GM18870 (cell line): ENCODE results near the gene EFNA3.

Experiments
- ATAC-seq: cut with Tn5 transposase; IDR thresholded peaks from one replicate; pipeline ENCODE4 v1.9.1; 2021; ENCODE audit warnings: moderate library complexity; ENCODE audit not compliant: unreplicated experiment

EFNA3 gene, protein sequence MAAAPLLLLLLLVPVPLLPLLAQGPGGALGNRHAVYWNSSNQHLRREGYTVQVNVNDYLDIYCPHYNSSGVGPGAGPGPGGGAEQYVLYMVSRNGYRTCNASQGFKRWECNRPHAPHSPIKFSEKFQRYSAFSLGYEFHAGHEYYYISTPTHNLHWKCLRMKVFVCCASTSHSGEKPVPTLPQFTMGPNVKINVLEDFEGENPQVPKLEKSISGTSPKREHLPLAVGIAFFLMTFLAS

DNA sequence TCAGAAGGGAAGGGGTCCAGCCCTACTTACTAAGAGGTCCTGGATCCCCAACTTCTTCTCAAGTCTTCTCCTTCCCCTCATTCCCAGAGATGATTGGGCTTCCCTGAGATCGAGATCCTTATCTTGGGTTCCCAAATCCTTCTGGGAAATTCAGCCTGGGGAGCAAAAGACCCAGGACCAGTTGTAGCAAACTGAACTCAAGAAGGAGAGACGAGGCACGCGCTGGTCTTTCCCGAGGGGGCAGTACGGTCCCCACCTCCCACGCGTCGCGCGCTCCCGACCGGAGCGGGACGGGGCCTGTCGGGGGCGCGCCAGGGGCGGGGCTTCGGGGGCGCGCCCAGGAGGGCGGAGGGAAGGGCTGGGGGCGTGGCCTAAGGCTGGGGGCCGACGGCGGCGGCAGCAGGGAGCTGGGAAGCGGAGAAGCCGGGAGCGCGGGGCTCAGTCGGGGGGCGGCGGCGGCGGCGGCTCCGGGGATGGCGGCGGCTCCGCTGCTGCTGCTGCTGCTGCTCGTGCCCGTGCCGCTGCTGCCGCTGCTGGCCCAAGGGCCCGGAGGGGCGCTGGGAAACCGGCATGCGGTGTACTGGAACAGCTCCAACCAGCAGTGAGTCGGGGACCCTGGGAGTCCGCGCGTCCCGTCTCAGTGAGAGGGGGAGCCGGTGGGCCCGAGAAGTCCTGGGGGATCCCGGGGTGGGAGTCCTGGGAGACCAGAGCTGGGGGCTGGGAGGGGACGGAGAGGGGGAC is at the start of gene EFNA3:
TSS of gene EFNA3 (plus strand) at position 369 of the 741 bp plus-strand sequence. CDS start at position 474, 105 bp downstream.
- ATAC-seq: no peak

DNA sequence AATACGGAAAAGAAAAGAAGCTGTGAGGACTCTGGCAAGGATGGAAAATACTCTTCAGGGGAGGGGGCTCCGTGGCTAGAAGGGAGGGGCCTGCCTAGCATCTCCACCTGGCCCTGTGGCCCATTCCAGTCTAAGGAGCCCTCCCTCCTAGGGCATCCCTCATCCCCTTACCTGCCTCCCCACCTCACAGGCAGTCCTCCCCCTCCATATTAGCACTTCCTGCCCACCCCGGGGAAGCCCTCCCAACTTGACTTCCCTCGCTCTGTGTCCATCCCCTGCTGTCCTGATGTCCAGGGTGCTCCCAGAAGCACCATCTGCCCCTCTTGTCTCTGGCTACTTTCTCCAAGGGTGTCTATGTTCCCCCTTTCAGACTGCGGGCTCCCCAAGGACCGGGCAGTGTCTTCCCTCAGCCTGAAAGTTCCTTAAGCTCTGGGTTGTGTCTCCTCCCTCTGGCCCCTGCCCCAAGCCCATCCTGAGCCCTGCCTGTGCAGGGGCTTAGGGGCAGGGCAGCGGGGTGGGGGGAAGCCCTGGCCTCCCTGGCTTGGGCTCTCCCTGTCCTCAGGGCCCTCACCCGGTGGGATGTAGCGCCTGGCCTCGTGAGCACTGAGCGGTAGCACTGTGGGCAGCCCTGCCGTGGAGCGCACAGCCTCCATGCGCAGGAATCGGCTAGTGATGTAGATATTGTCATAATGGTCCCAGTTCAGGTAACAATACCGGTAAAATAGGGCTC is 49.0 kb upstream of the EFNA3 start:
- ATAC-seq: no peak

DNA sequence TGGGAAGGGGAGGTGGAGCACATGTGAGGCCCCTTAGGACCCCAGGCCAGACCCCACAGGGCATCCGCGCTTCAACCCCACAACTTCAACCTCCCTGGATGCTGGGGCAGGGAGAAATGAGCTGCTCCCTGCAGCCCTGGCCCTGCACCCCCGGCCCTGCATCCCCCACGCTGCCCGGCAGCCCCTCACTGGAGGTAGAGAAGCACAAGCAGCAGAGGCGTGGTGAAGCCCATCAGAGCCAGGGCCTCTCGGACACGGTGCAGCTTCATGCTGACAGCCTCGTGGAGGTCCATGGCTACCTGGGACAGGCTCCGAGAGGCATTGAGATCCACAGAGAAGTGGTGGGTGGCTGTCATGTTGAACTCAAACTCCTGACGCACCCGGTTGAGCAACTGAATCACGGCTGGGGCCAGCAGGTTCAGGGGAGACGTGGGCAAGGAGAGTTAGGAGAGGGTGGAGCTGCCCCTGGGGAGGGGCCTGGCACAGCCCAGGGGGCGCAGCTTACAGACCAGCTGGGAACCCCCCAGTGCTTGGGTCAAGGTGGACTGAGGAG is 48.3 kb upstream of the EFNA3 start:
- ATAC-seq: no peak

DNA sequence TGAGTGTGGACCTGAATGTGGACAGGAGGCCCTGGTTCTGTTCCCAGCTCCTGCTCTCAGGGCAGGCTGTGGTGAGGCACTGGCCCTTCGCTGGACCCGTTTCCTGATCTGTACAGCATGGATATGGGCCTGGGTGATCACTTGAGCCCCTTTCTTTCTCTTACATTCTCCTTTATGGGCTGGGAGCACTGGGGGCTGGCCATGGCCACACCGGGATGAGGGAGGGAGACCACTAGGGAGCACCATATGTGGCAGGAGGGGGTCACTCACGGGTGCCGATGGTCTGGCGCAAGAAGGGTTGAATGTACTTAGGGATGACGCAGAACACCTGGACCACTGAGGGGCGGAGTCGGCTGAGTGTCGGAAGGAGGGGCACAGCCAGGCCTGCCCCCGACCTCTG is 47.7 kb upstream of the EFNA3 start:
- ATAC-seq: no peak

DNA sequence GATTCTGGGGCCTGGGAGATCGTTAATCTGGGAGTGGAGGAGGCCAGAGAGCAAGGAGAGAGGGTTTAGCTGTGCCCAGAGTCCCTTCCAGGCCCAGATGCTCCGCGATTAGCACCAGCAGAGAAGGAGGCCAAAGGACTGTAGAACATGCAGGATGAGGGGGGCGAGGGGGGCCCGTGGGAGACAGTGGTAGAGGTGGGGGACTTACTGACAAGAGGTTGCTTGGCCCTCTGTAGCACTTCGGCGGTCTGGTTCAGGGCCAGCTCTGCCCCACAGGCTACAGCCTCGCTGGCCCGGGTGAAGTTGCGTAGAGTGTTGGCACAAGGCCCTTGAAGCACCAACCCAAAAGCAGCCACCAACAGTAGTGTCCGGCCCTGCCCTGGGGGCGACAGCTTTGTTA is 45.8 kb upstream of the EFNA3 start:
- ATAC-seq: no peak

DNA sequence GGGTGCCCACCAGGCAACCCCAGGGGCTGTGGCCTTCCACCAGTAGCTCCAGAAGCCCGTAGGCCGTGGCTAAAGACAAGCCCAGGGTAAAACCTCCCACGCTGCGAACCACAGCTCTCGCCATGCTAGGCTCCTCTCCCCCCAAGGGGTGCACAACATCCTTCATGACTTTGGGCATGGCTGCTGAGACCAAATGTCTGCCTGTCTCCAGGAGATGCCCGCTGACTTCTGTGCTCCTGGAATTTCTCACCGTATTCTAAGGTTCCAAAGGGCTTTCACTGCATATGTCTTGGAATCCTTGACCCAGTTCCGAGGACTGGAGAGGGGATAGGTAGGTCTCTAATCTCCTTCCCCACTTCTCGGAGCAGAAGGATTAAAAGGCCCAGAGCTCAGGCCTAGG is 45.1 kb upstream of the EFNA3 start, which contains the start of the genes DCST1 and DCST2:
TSS of gene DCST1 (plus strand) at position 301 of the 400 bp plus-strand sequence. CDS start 213 bp downstream, outside the sequence.
TSS of gene DCST2 (minus strand) at position 258 of the 400 bp plus-strand sequence. CDS start at position 178, 80 bp downstream.
- ATAC-seq: no peak

DNA sequence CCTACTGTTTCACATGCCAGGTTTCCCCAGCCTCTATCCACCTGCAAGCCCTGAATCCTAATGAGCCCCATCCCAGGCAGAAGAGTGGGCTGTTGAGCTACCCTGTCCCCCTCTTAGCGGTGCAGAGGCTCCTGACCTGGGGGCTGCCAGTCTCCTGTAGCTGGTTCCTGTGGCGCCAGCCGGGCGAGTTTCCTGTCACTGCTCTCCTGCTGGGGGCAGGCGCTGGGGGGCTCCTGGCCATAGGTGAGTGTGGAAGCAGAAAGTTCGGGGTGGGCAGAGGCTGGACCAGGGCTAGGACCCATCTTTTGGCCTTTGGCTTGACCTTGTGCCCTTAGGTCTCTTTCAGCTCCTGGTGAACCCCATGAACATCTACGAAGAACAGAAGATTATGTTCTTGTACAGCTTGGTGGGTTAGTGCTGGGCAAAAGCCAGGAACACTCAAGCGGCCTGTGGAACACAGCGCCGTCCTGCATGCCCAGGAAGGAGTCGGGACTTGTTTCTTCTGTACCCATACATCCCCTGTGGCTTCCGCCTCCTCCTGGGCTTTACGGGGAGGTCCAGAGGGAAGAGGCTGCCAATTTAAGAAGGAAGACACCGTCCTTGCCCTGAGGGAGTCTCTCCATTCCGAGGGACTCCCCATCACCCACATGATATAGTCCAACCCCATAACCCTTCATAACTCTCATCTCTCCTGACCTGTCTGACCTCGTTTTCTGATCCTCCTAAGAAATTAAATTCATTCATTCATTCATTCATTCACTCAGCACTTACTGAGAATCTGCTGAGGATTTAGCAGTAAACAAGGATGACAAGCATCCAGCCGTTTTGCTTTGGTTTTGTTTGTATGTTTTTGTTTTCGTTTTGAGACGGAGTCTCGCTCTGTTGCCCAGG is 44.1 kb upstream of the EFNA3 start:
- ATAC-seq: no peak

DNA sequence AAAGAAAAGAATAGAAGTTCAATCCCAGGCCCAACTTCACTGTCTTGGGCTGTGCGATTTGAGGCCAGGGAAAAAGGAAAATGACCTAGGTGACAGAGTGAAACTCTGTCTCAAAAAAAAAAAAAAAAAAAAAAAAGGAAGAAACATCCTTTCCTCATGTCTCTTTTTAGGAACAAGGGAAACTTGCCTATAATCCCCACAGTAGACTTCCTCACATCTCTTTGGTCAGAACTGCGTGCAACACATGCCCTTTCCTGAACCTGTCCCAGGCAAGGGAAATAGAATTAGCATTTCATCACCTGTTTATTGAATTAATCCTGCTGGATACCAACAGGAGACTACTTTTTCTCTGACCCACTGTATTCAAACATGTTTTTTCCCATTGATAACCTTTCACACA is 42.7 kb upstream of the EFNA3 start:
- ATAC-seq: no peak

DNA sequence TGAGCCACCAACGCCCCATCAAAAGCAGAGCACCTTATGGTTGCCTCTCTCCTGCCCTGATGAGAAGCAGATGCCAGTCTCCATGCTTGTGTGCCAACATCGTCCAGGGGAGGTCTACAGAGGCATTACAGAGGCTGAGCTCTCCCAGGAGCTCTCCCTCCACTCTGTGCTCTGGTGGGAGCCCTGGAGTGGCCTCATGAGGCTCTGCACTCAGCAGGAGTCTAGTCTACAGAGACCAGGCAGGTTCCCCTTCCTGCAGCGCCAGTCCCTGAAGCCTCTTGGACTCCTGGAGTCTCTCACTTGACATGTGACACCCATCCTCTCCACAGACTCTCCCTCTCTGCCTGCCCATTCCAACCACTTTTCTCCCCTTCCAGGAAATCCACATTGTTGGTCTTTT is 41.6 kb upstream of the EFNA3 start:
- no peak for ATAC-seq

DNA sequence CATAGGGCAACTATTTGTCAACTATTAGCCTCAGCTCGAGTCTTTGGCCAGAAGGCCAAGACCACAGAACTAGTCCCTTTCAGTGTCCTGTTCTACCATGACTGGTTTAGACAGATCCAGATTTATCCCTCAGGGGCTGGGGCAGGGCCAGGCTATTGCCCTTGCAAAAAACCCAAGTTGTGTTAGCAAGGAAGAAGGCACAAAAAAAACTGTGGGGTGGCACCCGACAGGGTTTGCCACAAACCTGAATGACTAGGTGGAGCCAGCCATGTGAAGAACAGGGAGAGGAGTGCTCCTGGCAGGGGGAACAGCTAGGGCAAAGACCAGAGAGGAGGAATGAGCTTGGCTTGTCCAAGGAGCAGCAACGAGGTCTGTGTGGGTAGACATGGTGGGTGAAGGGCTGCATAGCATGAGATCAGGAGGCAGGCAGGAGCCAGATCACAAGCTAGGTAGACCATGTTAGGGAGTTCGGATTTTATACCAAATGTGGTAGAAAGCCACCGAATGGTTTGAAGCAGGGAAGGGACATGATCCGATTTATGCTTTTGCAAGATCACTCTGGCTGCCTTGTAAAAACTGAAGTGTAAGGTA is 40.7 kb upstream of the EFNA3 start:
- ATAC-seq: no peak

DNA sequence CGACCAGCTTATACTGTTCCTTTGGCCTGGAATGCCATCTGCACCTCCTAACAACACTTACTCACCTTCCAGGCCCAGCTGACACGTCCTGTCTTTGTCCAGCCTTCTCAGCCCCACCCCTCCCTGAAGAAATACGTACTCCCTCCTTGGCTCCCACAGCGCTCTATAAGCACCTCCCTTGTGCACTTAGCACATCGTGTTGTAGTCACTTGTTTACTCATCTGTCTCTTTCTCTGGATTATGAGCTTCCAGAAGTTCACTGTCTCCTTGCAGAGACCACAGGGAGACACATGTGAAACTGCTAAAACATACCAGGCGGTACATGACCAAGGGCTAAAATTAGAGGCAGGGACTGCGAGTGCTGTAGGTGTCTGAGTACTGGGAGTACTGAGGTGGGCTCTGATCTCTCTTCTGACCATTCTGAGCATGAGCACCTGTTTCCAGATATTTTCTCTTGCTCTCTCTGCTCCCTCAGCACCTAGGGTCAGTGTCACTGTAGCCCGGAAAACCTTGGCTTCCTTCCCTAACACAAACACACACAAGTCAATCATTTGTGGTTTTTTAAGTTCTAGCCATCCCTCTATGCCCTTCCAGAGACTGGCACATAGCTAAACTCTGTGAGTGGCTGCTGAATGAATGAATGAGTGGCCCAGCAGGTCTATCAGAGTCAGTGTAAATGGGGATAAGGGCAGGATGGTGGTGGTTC is 39.9 kb upstream of the EFNA3 start:
- ATAC-seq: no peak

DNA sequence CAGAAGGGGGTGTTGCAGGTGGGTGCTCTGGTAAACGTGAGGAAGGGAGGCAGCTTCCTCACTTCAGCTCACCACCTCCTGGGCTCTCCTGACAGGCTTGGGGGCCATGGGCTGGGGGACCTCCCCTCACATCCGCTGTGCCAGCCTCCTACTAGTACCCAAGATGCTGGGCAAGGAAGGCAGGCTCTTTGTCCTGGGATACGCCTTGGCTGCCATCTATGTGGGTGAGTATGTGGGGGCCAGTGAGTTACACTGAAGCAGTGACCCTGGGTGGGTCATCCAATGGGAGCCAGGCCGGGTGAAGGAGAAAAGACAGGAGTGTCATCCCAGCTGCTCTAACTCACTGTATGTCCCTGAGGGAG is 39.3 kb upstream of the EFNA3 start:
- no peak for ATAC-seq

DNA sequence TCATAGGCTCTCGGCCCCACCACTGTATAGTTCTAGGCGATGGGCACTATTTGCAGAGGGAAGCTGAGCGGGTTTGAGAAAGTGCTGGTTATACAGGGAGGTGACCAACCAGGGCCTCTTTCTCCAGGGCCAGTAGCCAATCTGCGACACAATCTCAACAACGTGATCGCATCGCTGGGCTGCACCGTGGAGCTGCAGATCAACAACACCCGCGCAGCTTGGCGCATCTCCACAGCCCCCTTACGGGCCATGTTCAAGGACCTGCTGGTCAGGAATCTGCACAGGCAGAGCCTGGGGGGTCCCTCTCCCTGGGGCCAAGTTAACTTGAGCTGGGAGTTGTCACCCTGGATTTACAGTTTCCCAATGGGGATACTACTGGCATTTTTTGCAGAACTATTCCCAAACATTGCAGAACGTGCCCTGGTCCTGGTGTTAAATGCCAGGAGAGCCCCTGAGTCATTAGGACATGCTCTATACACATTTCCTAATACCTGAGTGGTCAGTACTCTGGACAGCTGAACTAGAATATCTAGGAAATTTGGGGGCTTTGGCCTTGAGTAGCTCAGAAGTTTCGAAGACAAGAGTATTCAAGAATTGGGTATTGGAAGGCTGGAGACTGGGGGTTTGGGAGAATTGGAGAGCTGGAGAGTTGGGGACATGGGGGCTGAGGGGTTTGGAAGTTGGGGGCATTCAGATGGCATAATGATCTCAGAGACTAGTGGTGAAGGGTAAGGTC is 38.1 kb upstream of the EFNA3 start:
- no peak for ATAC-seq

DNA sequence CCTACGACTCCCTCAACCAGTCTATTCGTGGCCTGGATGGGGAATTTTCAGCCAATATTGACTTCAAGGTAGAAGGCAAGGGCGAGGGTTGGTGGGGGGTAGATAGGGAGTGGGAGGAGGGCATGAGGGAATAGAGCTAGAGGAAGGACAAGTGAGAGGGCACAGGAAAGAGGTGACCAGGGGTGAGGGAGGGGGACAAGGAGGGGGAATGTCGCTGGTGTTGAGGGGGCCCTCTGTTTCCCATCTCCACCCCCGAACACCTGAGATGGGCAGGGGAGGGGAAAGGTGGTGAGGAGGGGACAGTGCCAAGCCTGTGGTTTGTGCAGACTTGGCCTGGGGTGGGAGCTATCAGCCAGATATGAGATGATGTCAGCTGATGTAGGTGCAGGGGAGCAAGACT is 35.8 kb upstream of the EFNA3 start:
- no peak for ATAC-seq

DNA sequence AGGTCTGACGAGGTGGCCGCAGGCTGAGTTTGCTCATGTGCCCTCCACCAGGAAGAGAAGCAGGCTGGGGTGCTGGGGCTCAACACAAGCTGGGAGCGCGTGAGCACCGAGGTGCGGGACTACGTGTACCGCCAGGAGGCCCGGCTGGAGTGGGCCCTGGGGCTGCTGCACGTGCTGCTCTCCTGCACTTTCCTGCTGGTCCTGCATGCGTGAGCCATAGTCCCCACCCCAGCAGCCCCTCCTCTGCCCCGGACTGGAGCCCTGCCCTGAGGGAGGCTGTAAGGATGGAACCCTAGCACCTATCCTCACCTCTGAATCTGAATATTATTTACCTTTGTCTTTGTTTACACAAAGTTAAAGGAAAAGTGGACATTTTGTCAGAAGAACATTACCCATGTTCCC is 35.3 kb upstream of the EFNA3 start:
- ATAC-seq: no peak

DNA sequence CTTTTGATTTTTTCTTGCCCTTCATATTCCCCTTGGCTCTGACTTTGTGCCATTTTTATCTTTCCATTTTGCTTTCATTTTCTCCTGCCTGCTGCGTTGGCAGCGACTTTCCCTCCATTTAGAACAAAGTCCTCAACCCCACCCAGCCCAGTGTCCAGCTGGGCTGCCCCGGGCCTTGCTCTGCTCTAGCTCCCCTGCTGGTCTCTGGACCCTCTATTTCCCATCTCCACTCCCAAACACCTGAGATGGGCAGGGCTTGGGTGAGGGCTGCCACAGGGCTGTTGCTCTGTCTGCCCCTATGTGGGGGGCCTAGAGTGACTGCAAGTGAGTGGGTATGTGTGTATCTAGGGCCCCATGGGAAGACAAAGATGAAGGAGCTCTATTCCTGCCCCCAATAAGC is 34.8 kb upstream of the EFNA3 start:
- ATAC-seq: no peak

DNA sequence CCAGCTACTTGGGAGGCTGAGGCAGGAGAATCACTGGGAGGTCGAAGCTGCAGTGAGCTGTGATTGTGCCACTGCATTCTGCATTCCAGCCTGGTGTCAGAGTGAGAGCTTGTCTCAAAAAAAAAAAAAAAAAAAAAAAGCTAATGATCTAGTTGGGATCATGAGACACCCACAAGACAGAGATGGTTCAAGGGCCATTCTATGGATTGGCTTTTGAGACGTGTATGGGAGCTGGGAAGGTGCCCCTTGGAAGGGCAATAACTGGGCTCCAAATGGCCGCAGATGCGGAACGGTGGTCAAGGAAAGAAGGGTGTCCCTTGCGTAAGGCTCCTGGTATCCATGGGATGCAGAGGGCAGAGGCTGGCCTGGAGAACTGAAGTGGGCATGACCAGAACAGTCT is 34.3 kb upstream of the EFNA3 start:
- ATAC-seq: no peak

DNA sequence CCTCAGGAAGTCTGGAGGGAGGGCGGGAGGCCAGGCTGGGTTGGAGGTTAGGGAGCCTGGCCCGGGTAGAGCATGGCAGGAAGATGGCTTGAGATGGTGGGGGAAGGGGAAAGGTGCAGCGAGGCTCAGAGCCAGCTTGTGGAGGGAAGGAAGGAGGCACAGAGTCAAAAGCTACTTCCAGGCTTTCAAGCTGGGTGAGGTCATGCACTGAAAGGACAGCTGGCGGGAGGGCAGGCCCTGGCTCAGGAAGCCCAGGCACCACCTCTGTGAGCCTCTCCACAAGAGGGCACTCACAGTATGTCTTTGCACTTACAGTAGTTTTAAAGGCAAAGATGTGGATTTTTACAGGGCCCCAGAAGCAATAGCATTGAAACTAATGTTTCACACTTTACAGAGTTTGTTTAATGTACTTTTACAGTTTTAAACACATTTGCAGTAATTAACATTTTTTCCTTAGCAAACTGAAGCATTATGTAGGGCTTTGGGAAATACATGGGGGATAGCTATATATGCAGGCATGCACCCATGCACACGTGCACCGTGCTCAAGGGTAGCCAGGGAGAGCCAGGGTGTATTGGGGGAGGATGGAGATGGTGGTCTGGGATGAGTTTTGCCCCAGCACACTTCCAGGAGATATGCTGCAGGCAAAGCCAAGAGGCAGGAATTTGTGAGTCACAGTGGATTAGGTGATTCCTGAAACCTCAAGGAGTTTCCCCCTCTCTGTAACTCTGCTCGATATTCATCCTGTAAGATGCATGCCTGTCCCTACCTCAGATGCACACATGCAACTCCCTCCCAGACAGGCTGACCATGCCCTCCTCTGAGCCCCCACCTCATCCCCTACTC is 33.6 kb upstream of the EFNA3 start:
- no peak for ATAC-seq
